HG03159 (cell line): ENCODE data around the gene TPCN2.

Source experiments
- ATAC-seq: cut with Tn5 transposase; IDR thresholded peaks from one replicate; pipeline ENCODE4 v1.9.1; 2021; ENCODE audit warnings: mild to moderate bottlenecking, moderate library complexity; ENCODE audit not compliant: unreplicated experiment

TPCN2 gene

DNA sequence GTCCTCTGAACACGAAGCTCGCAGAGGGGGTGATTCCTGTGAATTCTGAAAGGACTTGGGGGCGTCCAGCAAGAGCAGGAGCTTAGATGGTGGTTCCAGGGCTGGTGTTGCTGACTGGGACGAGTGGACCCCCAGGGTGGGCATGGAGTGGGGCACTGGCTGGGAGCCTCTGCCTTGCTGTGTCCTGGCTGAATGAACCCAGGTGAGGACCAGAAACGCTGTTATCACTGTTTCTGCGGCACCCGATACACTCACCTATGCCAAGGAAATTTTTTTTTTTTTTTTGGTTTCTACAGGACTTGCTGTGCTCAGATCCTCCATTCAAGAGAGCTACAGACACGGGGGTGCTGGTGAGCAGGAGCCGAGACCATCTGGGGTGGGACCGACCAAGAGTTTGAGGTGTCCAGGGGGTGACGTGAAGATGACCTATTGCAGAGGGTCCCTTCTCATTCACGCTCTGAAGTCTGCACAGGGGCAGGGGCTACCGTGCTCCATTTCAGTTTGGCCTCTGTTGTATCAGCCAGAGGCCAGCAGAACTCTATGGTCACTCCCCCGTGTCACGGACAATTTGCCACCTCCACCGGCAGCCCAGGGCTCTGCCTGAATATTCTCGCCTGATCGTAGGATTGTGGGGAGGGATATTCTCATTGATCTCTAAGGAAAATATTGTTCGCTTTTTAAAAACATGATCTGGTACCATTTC is 110.6 kb downstream of the TPCN2 start:
- ATAC-seq, result no peak

DNA sequence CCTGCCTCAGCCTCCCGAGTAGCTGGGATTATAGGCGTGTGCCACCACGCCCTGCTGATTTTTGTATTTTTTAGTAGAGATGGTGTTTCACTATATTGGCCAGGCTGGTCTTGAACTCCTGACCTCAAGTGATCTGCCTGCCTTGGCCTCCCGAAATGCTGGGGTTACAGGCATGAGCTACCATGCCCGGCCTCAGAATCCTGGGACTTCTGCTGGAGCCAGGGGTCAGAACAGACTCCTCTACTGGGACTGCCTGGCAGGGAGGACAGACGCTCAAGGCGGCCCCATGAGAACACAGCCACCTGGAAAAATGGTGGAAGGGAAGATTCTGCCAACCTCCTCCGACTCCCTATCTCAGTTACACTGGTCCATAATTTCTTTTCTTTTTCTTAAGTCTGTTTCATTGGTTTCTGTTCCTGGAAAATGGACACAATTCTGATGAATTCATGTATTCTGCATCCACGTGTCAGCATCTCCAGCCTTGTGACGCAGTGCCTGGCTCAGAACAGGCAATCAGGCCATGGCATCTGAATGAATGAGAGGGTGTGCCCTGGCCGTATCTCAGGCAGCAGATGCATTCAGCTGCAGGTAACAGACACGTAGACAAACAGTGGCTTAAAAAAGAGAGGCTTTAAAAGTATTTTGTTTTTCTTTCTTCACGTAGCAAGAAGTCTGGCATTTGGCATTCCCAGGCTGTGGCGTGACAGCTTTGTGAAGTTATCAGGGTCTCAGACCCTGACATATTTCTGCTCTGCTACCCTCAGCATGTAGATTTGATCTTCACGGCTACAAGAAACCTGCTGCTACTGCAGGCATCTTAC is 111.8 kb downstream of the TPCN2 start:
- no peak for ATAC-seq

- ATAC-seq, result no peak
Measured at GRCh38 chr11:69161117-69161407, 112.3 kb downstream of the TPCN2 start.

DNA sequence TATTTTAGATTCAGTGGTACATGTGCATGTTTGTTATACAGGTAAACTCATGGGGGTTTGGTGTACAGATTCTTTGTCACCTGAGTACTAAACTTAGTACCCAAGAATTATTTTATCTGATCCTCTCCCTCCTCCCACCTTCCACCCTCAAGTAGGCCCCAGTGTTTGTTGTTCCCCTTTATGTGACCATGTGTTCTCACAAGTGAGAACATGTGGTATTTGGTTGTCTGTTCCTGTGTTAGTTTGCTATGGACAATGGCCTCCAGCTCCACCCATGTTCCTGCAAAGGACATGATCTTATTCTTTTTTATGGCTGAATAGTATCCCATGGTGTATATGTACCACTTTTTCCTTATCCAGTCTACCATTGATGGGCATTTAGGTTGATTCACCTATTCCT is 113.8 kb downstream of the TPCN2 start:
- ATAC-seq, result no peak

DNA sequence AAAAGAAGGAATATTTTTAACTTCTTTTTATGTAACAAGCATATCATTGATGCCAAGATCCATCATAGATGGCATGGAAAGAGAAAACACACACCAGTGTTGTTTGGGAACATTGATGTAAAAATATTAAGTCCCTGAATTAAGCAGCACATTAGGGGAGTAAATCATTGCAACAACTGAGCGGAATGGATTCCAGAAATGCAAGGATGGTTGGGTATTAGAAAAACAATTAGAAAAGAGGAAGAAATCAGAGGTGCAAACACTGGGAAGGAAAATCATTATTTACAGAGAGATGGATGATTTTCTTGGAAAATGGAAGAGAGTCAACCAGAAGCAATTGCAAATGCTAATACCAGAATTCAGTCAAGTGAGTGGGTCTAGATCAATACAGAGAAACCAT is 115.1 kb downstream of the TPCN2 start:
- no peak for ATAC-seq

DNA sequence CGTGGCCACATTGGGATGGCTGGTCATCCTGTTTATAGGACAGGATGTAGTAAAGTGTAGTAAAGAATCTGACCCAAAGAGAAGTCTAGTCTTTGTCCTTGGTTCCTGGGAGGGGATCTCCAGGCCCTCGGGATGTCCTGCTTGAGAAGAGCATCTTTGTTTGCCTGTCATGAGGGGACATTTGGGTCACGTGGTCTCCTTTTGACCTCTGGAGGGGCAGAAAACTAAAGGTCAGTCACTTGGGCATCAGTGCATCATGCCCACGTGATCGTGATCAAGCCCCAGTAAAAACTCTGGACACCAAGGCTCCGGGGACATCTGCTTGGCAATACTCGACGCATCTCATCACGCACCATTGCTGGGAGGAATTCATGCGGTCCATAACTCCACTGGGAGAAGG is 116.1 kb downstream of the TPCN2 start:
- no peak for ATAC-seq

GRCh38 chr11:69165775-69166174 is 117.0 kb downstream of the TPCN2 start:
- ATAC-seq, result no peak

- peak; percentile 79 for ATAC-seq
Measured at GRCh38 chr11:69166218-69167115, 117.7 kb downstream of the TPCN2 start.

DNA sequence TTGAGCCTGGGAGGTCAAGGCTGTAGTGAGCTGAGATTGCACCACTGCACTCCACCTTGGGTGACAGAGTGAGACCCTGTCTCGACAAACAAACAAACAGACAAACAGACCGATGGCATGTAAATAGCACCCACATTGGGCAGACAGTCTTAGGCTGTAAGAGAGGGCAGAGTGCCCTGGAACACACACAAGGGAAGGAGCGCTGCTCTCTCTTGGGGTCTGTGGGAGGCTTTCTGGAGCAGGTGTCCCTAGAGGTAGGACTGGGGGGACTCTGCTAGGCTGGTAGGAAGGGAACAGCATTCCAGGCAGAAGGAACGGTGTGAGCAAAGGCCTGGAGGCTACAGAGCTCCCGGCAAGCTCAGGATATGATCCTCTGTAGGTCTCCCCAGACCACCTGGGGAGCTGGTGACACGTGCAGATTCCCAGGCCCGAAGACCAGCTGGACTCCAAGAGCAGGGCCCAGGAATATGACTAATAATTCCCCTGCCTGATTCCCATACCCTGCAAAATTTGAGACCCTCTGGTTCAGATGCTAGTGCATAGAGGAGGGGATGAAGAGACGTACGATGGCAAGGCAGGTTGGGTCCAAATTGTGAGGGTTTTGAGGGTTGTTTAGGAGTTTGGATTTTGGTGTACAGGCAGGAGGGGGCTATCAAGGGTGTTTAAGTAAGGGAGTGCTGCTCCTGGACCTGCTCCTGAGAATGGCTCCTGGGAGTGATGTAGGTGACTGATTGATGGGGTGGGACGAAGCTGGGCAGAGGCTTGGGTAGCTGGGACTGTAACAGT is 118.6 kb downstream of the TPCN2 start:
- ATAC-seq, result no peak

GRCh38 chr11:69167916-69168691 is 119.4 kb downstream of the TPCN2 start:
- no peak for ATAC-seq

DNA sequence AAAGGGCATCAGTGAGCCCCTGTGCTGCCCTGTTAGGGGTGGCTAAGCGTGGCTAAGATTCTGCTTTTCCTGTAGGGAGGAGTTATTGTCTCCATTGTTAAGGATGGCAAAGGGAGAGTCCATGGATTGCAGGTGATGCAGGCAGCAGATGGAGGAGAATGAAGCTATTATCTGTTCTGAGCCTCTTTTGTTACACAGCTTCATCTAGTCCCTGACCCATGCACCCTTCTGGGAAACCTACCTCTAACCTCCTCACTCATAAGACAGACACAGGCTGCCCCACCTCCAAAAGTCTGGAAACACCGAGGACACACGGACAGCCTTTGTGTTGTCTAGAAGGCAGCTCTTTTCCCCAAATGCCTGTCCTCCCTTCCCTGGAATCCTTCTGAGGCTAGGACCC is 120.7 kb downstream of the TPCN2 start:
- no peak for ATAC-seq

- ATAC-seq, result no peak
Measured at GRCh38 chr11:69170704-69171103, 122.0 kb downstream of the TPCN2 start.

- ATAC-seq, result no peak
Measured at GRCh38 chr11:69171476-69172240, 122.9 kb downstream of the TPCN2 start.

GRCh38 chr11:69172674-69173073 is 123.9 kb downstream of the TPCN2 start:
- no peak for ATAC-seq

- ATAC-seq, result no peak
Measured at GRCh38 chr11:69173331-69173730, 124.6 kb downstream of the TPCN2 start.

DNA sequence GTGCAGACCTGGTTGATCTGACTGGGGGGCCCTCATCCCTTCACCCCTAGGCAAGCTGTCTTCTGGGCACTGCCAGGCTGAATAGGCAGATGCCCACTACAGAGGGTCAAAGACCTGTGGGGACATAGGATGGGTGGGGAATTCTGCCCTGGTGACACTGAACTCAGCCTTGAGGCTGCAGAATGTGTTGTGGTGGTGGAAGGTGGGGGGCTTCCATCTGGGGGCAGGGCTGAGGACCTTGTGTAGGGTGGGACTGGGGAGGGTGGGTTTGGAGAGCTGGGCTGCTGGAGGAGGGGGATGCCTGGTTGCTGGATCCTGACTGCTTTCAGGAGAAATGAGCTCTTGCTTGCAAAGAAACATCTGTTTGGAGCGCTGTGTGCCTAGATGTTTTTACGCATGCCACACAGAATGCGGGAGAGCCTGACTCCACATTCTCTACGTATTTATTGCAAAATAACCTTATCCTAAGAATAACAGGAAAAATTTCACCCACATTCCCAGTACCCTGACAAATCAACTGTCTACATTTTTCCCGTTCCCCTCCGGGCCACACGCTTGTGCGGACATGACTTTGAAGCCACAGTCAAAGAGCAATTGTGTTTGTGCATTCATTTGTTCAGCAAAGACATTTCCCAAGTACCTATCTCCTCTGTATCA is 125.3 kb downstream of the TPCN2 start:
- no peak for ATAC-seq

- ATAC-seq, result no peak
Measured at GRCh38 chr11:69174841-69175240, 126.1 kb downstream of the TPCN2 start.

DNA sequence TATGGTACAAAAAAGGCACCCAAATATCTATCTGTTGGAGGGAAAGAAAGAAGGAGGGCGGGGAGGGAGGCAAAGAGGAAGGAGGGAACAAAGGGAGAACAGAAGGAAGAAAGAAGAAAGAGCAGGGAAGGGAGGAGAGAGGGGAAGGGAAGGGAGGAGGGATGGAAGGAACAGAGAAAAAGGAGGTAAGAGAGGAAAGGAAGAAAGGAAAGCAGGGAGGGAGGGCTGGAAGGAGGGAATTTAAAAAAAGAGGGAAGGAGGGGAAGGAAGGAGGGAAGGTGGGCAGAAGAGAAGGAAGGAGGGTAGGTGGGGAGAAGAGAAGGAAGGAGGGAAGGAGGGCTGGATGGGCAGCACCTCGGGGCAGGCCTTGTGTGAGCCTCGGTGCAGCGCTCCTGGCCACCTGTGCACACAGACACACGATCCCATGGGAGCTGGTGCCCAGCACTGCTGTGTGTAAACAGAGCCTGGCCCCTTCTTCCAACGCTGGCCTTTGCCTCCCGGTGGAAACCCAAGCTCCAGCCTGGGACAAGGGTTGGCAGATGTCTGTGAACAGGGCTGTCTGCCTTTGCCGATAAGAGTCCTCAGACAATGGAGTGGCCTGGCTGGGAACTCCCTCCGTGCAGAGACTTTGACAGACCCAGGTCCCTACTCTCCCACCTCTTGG is 130.2 kb downstream of the TPCN2 start:
- ATAC-seq, result no peak
